Neuronal stem cell (in vitro differentiated cells): ENCODE measurements around the gene MYH6.
A peak's percentile ranks its signal among the peaks of the same experiment; 100 is the strongest.

Experiments used
- DNase-seq: peaks from one replicate; pipeline ENCODE4 v3.0.0-alpha.2; 2013; ENCODE audit warnings: low spot score
- H2AFZ ChIP-seq: one replicate; pipeline ENCODE4 v1.6.1; 2013; ENCODE audit warnings: mild to moderate bottlenecking, low read length, inconsistent platforms
- H2AK5ac ChIP-seq: 2 replicates; pipeline ENCODE4 v1.6.1; 2013; ENCODE audit warnings: low read depth, mild to moderate bottlenecking, inconsistent platforms, low read length, moderate library complexity, mixed read lengths
- H2BK120ac ChIP-seq: 2 replicates; pipeline ENCODE4 v1.6.1; 2013; ENCODE audit warnings: low read depth, mild to moderate bottlenecking, inconsistent platforms, low read length, moderate library complexity, mixed read lengths
- H2BK12ac ChIP-seq: one replicate; pipeline ENCODE4 v1.6.1; 2013; ENCODE audit warnings: low read length, inconsistent platforms
- H2BK15ac ChIP-seq: 2 replicates; pipeline ENCODE4 v1.6.1; 2013; ENCODE audit warnings: mild to moderate bottlenecking, low read length, inconsistent platforms, mixed read lengths
- H2BK5ac ChIP-seq: one replicate; pipeline ENCODE4 v1.6.1; 2013; ENCODE audit warnings: inconsistent platforms, mild to moderate bottlenecking, low read length, moderate library complexity
- H3K14ac ChIP-seq: one replicate; pipeline ENCODE4 v1.6.1; 2013; ENCODE audit warnings: low read length, inconsistent platforms
- H3K18ac ChIP-seq: 2 replicates; pipeline ENCODE4 v1.6.1; 2013; ENCODE audit warnings: low read length, inconsistent platforms
- H3K23ac ChIP-seq: 2 replicates; pipeline ENCODE4 v1.6.1; 2013; ENCODE audit warnings: low read depth, mild to moderate bottlenecking, mixed read lengths, low read length, inconsistent platforms; ENCODE audit not compliant: poor library complexity
- H3K27ac ChIP-seq: replicated peaks from 3 replicates; pipeline ENCODE4 v1.5.1; 2013; ENCODE audit warnings: low read length, inconsistent platforms
- H3K27me3 ChIP-seq, 3 experiments: 2 replicates each; pipeline ENCODE4 v1.6.1; 2013; ENCODE audit warnings: low read length in 3 of 3, mild to moderate bottlenecking in 2 of 3, inconsistent platforms in 1 of 3, low read depth in 1 of 3, mixed read lengths in 1 of 3, moderate library complexity in 1 of 3; ENCODE audit not compliant: control insufficient read depth in 3 of 3, insufficient read depth in 3 of 3
- H3K36me3 ChIP-seq, 2 donors: replicated peaks in 1 of 2; 2 replicates each; pipeline ENCODE4 v1.6.1; 2013; ENCODE audit warnings: low read length in 2 of 2; ENCODE audit not compliant: control insufficient read depth in 2 of 2, insufficient read depth in 2 of 2
- H3K4ac ChIP-seq: 2 replicates; pipeline ENCODE4 v1.6.1; 2013; ENCODE audit warnings: inconsistent platforms, mild to moderate bottlenecking, low read length, moderate library complexity
- H3K4me1 ChIP-seq, 2 donors: 1 replicate in 1 of 2; 2 replicates in 1 of 2; pipeline ENCODE4 v1.6.1; 2013; ENCODE audit warnings: low read length in 2 of 2, low read depth in 1 of 2; ENCODE audit not compliant: control insufficient read depth in 2 of 2, insufficient read depth in 1 of 2
- H3K4me2 ChIP-seq: one replicate; pipeline ENCODE4 v1.6.1; 2013; ENCODE audit warnings: mild to moderate bottlenecking, low read length, inconsistent platforms; ENCODE audit not compliant: insufficient read depth, poor library complexity, severe bottlenecking
- H3K4me3 ChIP-seq, 2 donors: 2 replicates each; pipeline ENCODE4 v1.5.1; 2013; ENCODE audit warnings: low read length in 2 of 2, mild to moderate bottlenecking in 2 of 2, inconsistent platforms in 1 of 2, moderate library complexity in 1 of 2
- H3K79me1 ChIP-seq: one replicate; pipeline ENCODE4 v1.6.1; 2013; ENCODE audit warnings: low read depth, mild to moderate bottlenecking, inconsistent platforms, low read length, moderate library complexity
- H3K9ac ChIP-seq: one replicate; pipeline ENCODE4 v1.6.1; 2013; ENCODE audit warnings: mild to moderate bottlenecking, low read depth, low read length, inconsistent platforms; ENCODE audit not compliant: poor library complexity
- H3K9me3 ChIP-seq, 2 donors: replicated peaks in 1 of 2; 2 replicates each; pipeline versions ENCODE3 to v1.6.1; 2013; ENCODE audit warnings: low read length in 2 of 2, mild to moderate bottlenecking in 2 of 2, inconsistent platforms in 1 of 2, low read depth in 1 of 2, mixed read lengths in 1 of 2, moderate library complexity in 1 of 2; ENCODE audit not compliant: control insufficient read depth in 2 of 2, insufficient read depth in 1 of 2
- H4K8ac ChIP-seq: one replicate; pipeline ENCODE4 v1.6.1; 2013; ENCODE audit warnings: low read depth, mild to moderate bottlenecking, inconsistent platforms, low read length, moderate library complexity
- H4K91ac ChIP-seq: one replicate; pipeline ENCODE4 v1.6.1; 2013; ENCODE audit warnings: low read length, low read depth, mild to moderate bottlenecking, inconsistent platforms; ENCODE audit not compliant: poor library complexity
- WGBS, 2 donors: extraction: QIAGEN DNeasy Blood & Tissue Kit; methylation state at CpG; one replicate each; pipeline ENCODE4 v1.1.7; 2013; ENCODE audit warnings: missing lambda C conversion rate in 2 of 2, mixed read lengths in 1 of 2; ENCODE audit not compliant: insufficient read length in 2 of 2, insufficient replicate concordance in 1 of 2; ENCODE audit errors: extremely low coverage in 2 of 2; 5-methylcytosine and 5-hydroxymethylcytosine counted together

MYH6 gene

DNA sequence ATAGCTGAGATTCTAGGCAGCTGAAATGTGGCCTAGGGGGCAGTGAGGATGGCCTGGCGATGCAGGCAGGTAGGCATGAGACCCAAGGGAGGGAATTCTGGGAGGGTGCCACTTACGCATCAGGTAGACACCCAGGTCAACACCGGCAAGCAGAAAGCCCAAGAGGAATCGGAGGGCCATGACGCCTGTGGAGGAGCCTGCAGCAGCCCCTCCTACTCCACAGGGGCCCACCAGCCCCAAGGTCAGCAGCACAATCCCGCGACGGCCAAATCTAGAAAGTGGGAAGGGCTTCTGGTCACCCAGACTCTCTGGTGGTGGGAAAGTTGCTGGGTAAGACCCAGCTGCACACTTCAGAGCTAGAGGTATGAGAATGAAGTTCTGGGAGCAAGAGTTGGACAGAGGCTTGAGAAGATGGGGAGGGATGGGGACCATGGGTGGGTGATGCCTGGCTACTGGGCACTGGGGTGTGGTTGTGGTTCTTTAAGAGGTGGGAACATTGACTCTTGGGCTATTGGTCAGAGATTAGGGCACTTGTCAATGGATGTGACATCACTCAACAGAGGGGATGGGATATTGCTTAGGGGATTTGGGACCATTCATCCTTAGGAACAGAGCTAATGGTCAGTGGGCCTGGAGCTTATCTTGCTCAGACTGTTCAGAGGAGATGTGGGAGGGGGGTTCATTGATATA is 58.8 kb downstream of the MYH6 start:
- Histone ChIP-seq H2BK120ac (no peak overlapping the region), H3K4me2 (no peak overlapping the region)

GRCh38 chr14:23348297-23348655 is 59.8 kb downstream of the MYH6 start:
- no peak overlapping the region for H2AK5ac ChIP-seq
- H2BK120ac ChIP-seq: no peak overlapping the region
- peaks cover 7 to 8% of the 10 kb centered on the region in 2 donors for H3K36me3 ChIP-seq
- H2AFZ ChIP-seq: no peak overlapping the region
- no peak overlapping the region for H3K14ac ChIP-seq
- no peak overlapping the region for H2BK5ac ChIP-seq
- WGBS, 2 donors: no CpG with 5 or more reads among the region's 6 CpGs
- H3K9ac ChIP-seq: no peak overlapping the region
- H3K4ac ChIP-seq: no peak overlapping the region
- H2BK12ac ChIP-seq: no peak overlapping the region
- no peak overlapping the region for H4K91ac ChIP-seq
- H2BK15ac ChIP-seq: no peak overlapping the region
- no peak overlapping the region for H3K23ac ChIP-seq
- H3K79me1 ChIP-seq: no peaks in the 10 kb centered on the region
- H3K27me3 ChIP-seq: peaks cover 0 to 3% (median 0%) of the 10 kb centered on the region in 3 experiments
- H3K27ac ChIP-seq: no peak overlapping the region
- H3K4me1 ChIP-seq: peaks cover 0 to 7% of the 10 kb centered on the region in 2 donors
- no peak overlapping the region for H3K18ac ChIP-seq
- no peak for DNase-seq
- H3K9me3 ChIP-seq: no peaks in the 10 kb centered on the region
- no peak overlapping the region for H3K4me3 ChIP-seq
- no peak overlapping the region for H4K8ac ChIP-seq
- no peak overlapping the region for H3K4me2 ChIP-seq

More for the DNA sequence above, 58.8 kb downstream of the MYH6 start:
- Histone ChIP-seq H2BK5ac (no peak overlapping the region), H2BK15ac (no peak overlapping the region), H3K23ac (no peak overlapping the region), H3K14ac (no peak overlapping the region), H3K27me3 (peaks cover 0 to 3% (median 0%) of the 10 kb centered on the region in 3 experiments), H3K27ac (no peak overlapping the region), H3K4ac (no peak overlapping the region), H3K36me3 (peaks cover 7 to 8% of the 10 kb centered on the region in 2 donors), H3K9ac (peak overlapping the region; percentile 27), H3K9me3 (no peaks in the 10 kb centered on the region), H2AK5ac (no peak overlapping the region), H2BK12ac (no peak overlapping the region), H4K8ac (no peak overlapping the region), H3K4me1 (peaks cover 0 to 9% of the 10 kb centered on the region in 2 donors), H3K79me1 (no peaks in the 10 kb centered on the region), H3K4me3 (no peak overlapping the region), H2AFZ (no peak overlapping the region), H4K91ac (no peak overlapping the region), H3K18ac (no peak overlapping the region)
- WGBS, 2 donors: no CpG with 5 or more reads among the region's 8 CpGs
- DNase-seq: no peak

DNA sequence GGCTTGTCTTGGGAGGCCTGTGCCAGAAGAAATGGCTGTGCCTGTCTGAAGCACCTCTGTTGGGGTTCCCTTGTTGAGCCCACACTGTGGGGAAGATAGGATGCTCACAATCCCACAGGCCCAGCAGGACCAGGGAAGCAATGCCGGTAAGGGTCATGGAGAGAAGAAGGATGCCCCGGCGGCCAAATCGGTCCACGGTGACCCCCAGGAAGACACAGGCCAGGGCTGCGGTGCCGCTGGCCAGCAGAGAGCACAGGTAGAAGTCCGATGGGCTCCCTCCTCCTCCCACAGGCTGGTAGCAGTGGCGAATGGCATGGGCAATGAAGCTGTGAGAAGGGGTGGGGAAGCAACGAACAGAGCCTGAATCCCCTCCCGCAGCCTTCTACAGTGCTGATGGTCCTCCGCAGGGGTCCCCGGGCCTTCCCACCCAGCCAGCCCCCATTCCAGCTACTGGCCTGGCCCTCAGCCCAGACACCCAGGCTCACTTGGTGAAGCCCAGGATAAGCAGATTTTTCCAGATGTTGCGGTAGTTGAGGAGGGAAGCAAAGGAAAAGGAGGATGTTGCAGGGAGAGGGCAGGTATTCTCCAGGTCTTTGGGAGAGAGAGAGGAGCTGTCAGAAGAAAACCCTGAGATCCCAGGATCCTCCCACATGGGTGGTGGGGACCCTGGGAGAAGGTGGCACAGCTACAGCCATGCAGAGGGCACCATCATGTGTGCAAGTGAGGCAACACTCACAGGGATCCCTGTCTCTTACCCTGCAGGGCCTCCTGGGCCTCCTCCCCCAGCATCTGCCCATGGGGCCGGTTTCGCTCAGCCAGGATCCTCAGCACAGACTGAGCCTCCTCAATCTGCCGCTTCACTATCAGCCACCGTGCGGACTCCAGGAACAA is 60.4 kb downstream of the MYH6 start:
- no peak overlapping the region for H4K8ac ChIP-seq
- no peak overlapping the region for H2AFZ ChIP-seq

More for the DNA sequence above, 60.4 kb downstream of the MYH6 start:
- Histone ChIP-seq H3K4ac (no peak overlapping the region), H3K27me3 (peaks cover 0 to 3% (median 0%) of the 10 kb centered on the region in 3 experiments), H2BK12ac (no peak overlapping the region), H3K4me1 (peaks cover 0 to 4% of the 10 kb centered on the region in 2 donors), H2BK5ac (no peak overlapping the region), H3K9ac (peak overlapping the region; percentile 40), H3K27ac (no peak overlapping the region), H3K23ac (no peak overlapping the region), H2BK120ac (no peak overlapping the region), H3K9me3 (no peaks in the 10 kb centered on the region), H4K91ac (no peak overlapping the region), H2BK15ac (no peak overlapping the region), H2AK5ac (no peak overlapping the region), H3K79me1 (no peaks in the 10 kb centered on the region), H3K4me3 (no peak overlapping the region), H3K18ac (no peak overlapping the region), H3K14ac (peak overlapping the region; percentile 32), H3K4me2 (no peak overlapping the region), H3K36me3 (peaks cover 7 to 8% of the 10 kb centered on the region in 2 donors)
- no peak for DNase-seq
- WGBS, 2 donors: no CpG with 5 or more reads among the region's 19 CpGs
